Astrocyte (in vitro differentiated cells and primary cell): ENCODE results near the gene KCNH8. TPM values are rescaled to one million over a fixed set of nuclear protein-coding genes. Genes with fewer than 3 reads are reported as not detected.

Experiments used
- DNase-seq: peaks from one replicate; pipeline ENCODE4 v3.0.0-alpha.2; 2010; ENCODE audit warnings: low read depth
- FAIRE-seq: peaks from 2 replicates; lab custom pipeline; 2011; peaks lifted over from hg19 to GRCh38; lab: Jason Lieb, UNC
- H2AFZ ChIP-seq: 2 replicates; pipeline ENCODE4 v1.6.0; 2012; ENCODE audit warnings: low read depth, low read length, inconsistent platforms
- H3K27ac ChIP-seq: 2 replicates; pipeline ENCODE4 v1.5.1; 2011; ENCODE audit warnings: low read depth, low read length, inconsistent platforms
- H3K27me3 ChIP-seq: 2 replicates; pipeline ENCODE4 v1.6.0; 2011; ENCODE audit warnings: low read length, inconsistent platforms; ENCODE audit not compliant: insufficient read depth
- H3K36me3 ChIP-seq: 2 replicates; pipeline ENCODE4 v1.5.1; 2011; ENCODE audit warnings: low read length, inconsistent platforms; ENCODE audit not compliant: insufficient read depth
- H3K4me1 ChIP-seq: 2 replicates; pipeline ENCODE4 v1.5.1; 2011; ENCODE audit warnings: low read length, inconsistent platforms; ENCODE audit not compliant: insufficient read depth
- H3K4me2 ChIP-seq: 2 replicates; pipeline ENCODE4 v1.6.0; 2012; ENCODE audit warnings: low read length, inconsistent platforms
- H3K4me3 ChIP-seq: 2 replicates; pipeline ENCODE4 v1.5.1; 2011; ENCODE audit warnings: low read depth, mild to moderate bottlenecking, low read length, inconsistent platforms; ENCODE audit not compliant: insufficient read depth
- H3K79me2 ChIP-seq: 2 replicates; pipeline ENCODE4 v1.6.0; 2012; ENCODE audit warnings: mild to moderate bottlenecking, low read length, inconsistent platforms; ENCODE audit not compliant: insufficient read depth
- H3K9ac ChIP-seq: 2 replicates; pipeline ENCODE4 v1.6.0; 2012; ENCODE audit warnings: mild to moderate bottlenecking, low read length, inconsistent platforms
- H3K9me3 ChIP-seq: 2 replicates; pipeline ENCODE4 v1.5.1; 2012; ENCODE audit warnings: low read depth, mild to moderate bottlenecking, low read length, inconsistent platforms; ENCODE audit not compliant: insufficient read depth
- H4K20me1 ChIP-seq: 2 replicates; pipeline ENCODE4 v1.6.0; 2012; ENCODE audit warnings: low read length, inconsistent platforms; ENCODE audit not compliant: insufficient read depth
- H3K27ac Mint-ChIP-seq: one replicate; pipeline ENCODE4 v1.8.0; 2021; ENCODE audit warnings: mild to moderate bottlenecking, mixed read lengths; ENCODE audit not compliant: unreplicated experiment
- H3K27me3 Mint-ChIP-seq: one replicate; pipeline ENCODE4 v1.8.0; 2021; ENCODE audit warnings: low read depth, mixed read lengths; ENCODE audit not compliant: unreplicated experiment
- H3K36me3 Mint-ChIP-seq: one replicate; pipeline ENCODE4 v1.8.0; 2021; ENCODE audit warnings: low read depth, mixed read lengths; ENCODE audit not compliant: unreplicated experiment
- H3K4me1 Mint-ChIP-seq: one replicate; pipeline ENCODE4 v1.8.0; 2021; ENCODE audit warnings: low read depth, mixed read lengths; ENCODE audit not compliant: unreplicated experiment
- H3K4me3 Mint-ChIP-seq: one replicate; pipeline ENCODE4 v1.8.0; 2021; ENCODE audit warnings: mild to moderate bottlenecking, moderate library complexity, mixed read lengths; ENCODE audit not compliant: unreplicated experiment
- H3K9me3 Mint-ChIP-seq: one replicate; pipeline ENCODE4 v1.8.0; 2021; ENCODE audit warnings: mild to moderate bottlenecking, mixed read lengths; ENCODE audit not compliant: unreplicated experiment
- EZH2 ChIP-seq: IDR thresholded peaks from 2 replicates; pipeline ENCODE4 v1.6.1; 2012; ENCODE audit warnings: mild to moderate bottlenecking, low read length, inconsistent platforms; ENCODE audit not compliant: insufficient read depth
- total RNA-seq: library from RNA; stranded (reverse); gene quantifications from 2 replicates; pipeline ENCODE4 v1.2.1, GENCODE V29; 2021
- TF ChIP-seq, protein P1 (sequence below): IDR thresholded peaks from 2 replicates; pipeline ENCODE4 v1.5.1; 2011; ENCODE audit warnings: low read depth, mild to moderate bottlenecking, inconsistent platforms, low read length, moderate library complexity; ENCODE audit not compliant: insufficient read depth

KCNH8 gene
- total RNA-seq, 1 donor from 2014 or later = 0.45 TPM

DNA sequence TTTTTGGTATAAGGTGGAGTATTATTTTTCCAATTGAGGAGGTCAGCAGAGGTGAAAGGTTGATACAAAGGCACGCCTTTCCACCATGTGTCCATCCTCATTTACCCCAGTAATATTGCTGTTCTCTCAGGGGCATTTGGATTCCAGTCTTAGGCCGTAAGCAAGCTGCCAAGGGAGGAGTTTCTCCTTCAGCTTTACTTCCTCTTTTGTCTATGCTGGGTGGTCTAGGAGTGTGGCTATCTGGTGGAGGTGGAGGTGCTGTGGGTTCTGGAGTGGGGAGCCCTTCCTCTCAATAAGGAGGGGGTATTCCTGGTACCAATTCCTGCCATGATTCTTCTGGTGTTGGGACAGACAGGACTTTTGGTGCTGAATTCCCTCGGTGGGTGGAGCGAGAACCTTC lies 340.6 kb downstream of the KCNH8 start:
- peaks cover 3% of the 10 kb centered on the region for H3K4me1 Mint-ChIP-seq
- DNase-seq (no peak), FAIRE-seq (no peak)
- no peaks in the 10 kb centered on the region for H3K4me1 ChIP-seq
- TF ChIP-seq, protein P1, sequence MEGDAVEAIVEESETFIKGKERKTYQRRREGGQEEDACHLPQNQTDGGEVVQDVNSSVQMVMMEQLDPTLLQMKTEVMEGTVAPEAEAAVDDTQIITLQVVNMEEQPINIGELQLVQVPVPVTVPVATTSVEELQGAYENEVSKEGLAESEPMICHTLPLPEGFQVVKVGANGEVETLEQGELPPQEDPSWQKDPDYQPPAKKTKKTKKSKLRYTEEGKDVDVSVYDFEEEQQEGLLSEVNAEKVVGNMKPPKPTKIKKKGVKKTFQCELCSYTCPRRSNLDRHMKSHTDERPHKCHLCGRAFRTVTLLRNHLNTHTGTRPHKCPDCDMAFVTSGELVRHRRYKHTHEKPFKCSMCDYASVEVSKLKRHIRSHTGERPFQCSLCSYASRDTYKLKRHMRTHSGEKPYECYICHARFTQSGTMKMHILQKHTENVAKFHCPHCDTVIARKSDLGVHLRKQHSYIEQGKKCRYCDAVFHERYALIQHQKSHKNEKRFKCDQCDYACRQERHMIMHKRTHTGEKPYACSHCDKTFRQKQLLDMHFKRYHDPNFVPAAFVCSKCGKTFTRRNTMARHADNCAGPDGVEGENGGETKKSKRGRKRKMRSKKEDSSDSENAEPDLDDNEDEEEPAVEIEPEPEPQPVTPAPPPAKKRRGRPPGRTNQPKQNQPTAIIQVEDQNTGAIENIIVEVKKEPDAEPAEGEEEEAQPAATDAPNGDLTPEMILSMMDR = no peak
- no peak for TF ChIP-seq EZH2
- no peak overlapping the region for H3K27ac Mint-ChIP-seq
- no peaks in the 10 kb centered on the region for H3K27me3 ChIP-seq
- H3K36me3 ChIP-seq = no peaks in the 10 kb centered on the region
- H3K36me3 Mint-ChIP-seq = no peaks in the 10 kb centered on the region
- peaks cover 3% of the 10 kb centered on the region for H3K9me3 Mint-ChIP-seq
- no peaks in the 10 kb centered on the region for H3K27me3 Mint-ChIP-seq
- H3K27ac ChIP-seq = no peak overlapping the region
- no peak overlapping the region for H3K4me2 ChIP-seq
- no peaks in the 10 kb centered on the region for H3K9me3 ChIP-seq
- H3K4me3 Mint-ChIP-seq = no peak overlapping the region
- no peak overlapping the region for H3K9ac ChIP-seq
- H4K20me1 ChIP-seq = no peaks in the 10 kb centered on the region
- H2AFZ ChIP-seq = no peak overlapping the region
- no peak overlapping the region for H3K4me3 ChIP-seq
- no peaks in the 10 kb centered on the region for H3K79me2 ChIP-seq

DNA sequence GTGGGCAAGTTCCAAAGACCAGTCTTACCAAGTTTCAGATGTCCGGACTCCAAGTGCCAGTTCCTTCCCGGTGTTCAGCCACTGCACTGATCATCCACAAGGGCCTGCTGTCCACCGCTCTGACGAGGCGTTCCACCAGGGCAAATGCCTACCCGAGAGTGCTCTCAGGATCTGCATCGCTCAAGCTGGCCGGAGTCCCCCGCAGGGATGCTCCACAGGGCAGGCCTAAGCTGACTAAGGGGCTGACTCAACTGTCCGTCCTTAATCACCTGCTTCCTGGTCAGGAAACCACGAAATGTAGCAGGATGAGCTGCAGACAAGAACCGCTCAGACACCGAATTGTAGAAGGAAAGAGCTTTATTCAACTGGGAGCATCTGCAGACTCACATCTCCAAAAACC lies 341.6 kb downstream of the KCNH8 start:
- no peak overlapping the region for H2AFZ ChIP-seq
- no peaks in the 10 kb centered on the region for H3K79me2 ChIP-seq
- H4K20me1 ChIP-seq = no peaks in the 10 kb centered on the region
- Mint-ChIP-seq H3K4me1 (no peaks in the 10 kb centered on the region), H3K4me3 (no peak overlapping the region), H3K27ac (no peak overlapping the region), H3K27me3 (no peaks in the 10 kb centered on the region), H3K9me3 (peaks cover 3% of the 10 kb centered on the region), H3K36me3 (no peaks in the 10 kb centered on the region)
- H3K4me3 ChIP-seq = no peak overlapping the region
- H3K9ac ChIP-seq = no peak overlapping the region
- H3K4me2 ChIP-seq = no peak overlapping the region
- FAIRE-seq (no peak), DNase-seq (no peak)
- no peaks in the 10 kb centered on the region for H3K4me1 ChIP-seq
- no peak overlapping the region for H3K27ac ChIP-seq
- H3K9me3 ChIP-seq = no peaks in the 10 kb centered on the region
- TF ChIP-seq, protein P1 = no peak
- TF ChIP-seq EZH2 = no peak
- H3K27me3 ChIP-seq = no peaks in the 10 kb centered on the region
- H3K36me3 ChIP-seq = no peaks in the 10 kb centered on the region

DNA sequence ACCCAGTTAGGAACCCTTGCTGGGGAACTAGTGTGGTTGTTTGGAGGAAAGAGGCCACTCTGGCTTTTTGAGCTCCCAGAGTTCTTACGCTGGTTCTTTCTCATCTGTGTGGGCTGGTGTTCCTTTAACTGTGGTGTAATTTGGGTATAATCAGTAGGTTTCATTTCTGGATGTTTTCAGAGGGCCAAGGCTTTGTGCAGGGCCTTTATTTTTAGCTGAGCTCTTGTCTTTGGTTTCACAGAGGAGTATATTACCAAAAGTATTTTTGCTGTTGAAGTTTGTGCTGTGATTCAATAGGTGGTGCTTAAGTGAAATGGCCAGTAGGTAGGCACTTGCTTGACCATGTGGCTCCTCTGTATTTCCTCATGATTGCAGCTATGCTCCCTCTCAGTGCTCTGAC lies 357.9 kb downstream of the KCNH8 start:
- Mint-ChIP-seq H3K27ac (no peak overlapping the region), H3K27me3 (no peaks in the 10 kb centered on the region), H3K4me3 (no peak overlapping the region), H3K9me3 (no peaks in the 10 kb centered on the region), H3K36me3 (no peaks in the 10 kb centered on the region), H3K4me1 (no peaks in the 10 kb centered on the region)
- Histone ChIP-seq H3K27ac (no peak overlapping the region), H3K9me3 (no peaks in the 10 kb centered on the region), H3K4me1 (no peaks in the 10 kb centered on the region), H3K36me3 (no peaks in the 10 kb centered on the region), H4K20me1 (no peaks in the 10 kb centered on the region), H3K79me2 (no peaks in the 10 kb centered on the region), H3K27me3 (no peaks in the 10 kb centered on the region), H3K4me3 (no peak overlapping the region), H3K9ac (no peak overlapping the region), H3K4me2 (no peak overlapping the region), H2AFZ (no peak overlapping the region)
- FAIRE-seq (no peak), DNase-seq (no peak)
- TF ChIP-seq, protein P1 = no peak
- no peak for TF ChIP-seq EZH2
